Measurements from ENCODE around the gene AATK.

The AATK gene

GRCh38 chr17:81142301-81143199, 23.5 kb downstream of the AATK start:
- peak; percentile 60 for DNase-seq (ENCODE audit: low spot score)

- DNase-seq (ENCODE audit: low spot score) = no peak
Observed at GRCh38 chr17:81140695-81141094, 25.3 kb downstream of the AATK start.

- no peak for DNase-seq (ENCODE audit: low spot score)
Observed at GRCh38 chr17:81140018-81140417, 26.0 kb downstream of the AATK start.

GRCh38 chr17:81139428-81139827, 26.6 kb downstream of the AATK start:
- no peak for DNase-seq (ENCODE audit: low spot score)

- DNase-seq (ENCODE audit: low spot score) = no peak
Observed at GRCh38 chr17:81138500-81138899, 27.5 kb downstream of the AATK start.

- DNase-seq (ENCODE audit: low spot score) = no peak
Observed at GRCh38 chr17:81138083-81138482, 27.9 kb downstream of the AATK start.

GRCh38 chr17:81137248-81137647, 28.8 kb downstream of the AATK start:
- no peak for DNase-seq (ENCODE audit: low spot score)

- DNase-seq (ENCODE audit: low spot score) = no peak
Observed at GRCh38 chr17:81136366-81136765, 29.7 kb downstream of the AATK start.

GRCh38 chr17:81135505-81136278, 30.3 kb downstream of the AATK start:
- DNase-seq (ENCODE audit: low spot score) = no peak

- DNase-seq (ENCODE audit: low spot score) = no peak
Observed at GRCh38 chr17:81134064-81134781, 31.8 kb downstream of the AATK start.

- no peak for DNase-seq (ENCODE audit: low spot score)
Observed at GRCh38 chr17:81132770-81133723, 33.0 kb downstream of the AATK start.

GRCh38 chr17:81132197-81132540, 33.9 kb downstream of the AATK start:
- DNase-seq (ENCODE audit: low spot score) = no peak

- DNase-seq (ENCODE audit: low spot score) = no peak
Observed at GRCh38 chr17:81131486-81132196, 34.4 kb downstream of the AATK start.

GRCh38 chr17:81130385-81131361, 35.3 kb downstream of the AATK start:
- peak; percentile 68 for DNase-seq (ENCODE audit: low spot score)

GRCh38 chr17:81129711-81130367, 36.2 kb downstream of the AATK start:
- DNase-seq (ENCODE audit: low spot score) = no peak

- DNase-seq (ENCODE audit: low spot score) = no peak
Observed at GRCh38 chr17:81129289-81129688, 36.7 kb downstream of the AATK start.

GRCh38 chr17:81128774-81129173, 37.2 kb downstream of the AATK start:
- peak; percentile 50 for DNase-seq (ENCODE audit: low spot score)

- no peak for DNase-seq (ENCODE audit: low spot score)
Observed at GRCh38 chr17:81128338-81128737, 37.7 kb downstream of the AATK start.

Measured in COLO829 (cell line).